Astrocyte of the spinal cord (primary cell): ENCODE results near the gene GRB10.

ENCODE experiments used
- DNase-seq: peaks from one replicate; pipeline ENCODE4 v3.0.0; 2011; ENCODE audit warnings: low read depth, low spot score
- H3K4me3 ChIP-seq: 2 replicates; pipeline ENCODE4 v1.5.1; 2011; ENCODE audit warnings: low read depth, mild to moderate bottlenecking, low read length, moderate library complexity
- in situ Hi-C: cut with HindIII; loops from 2 replicates; pipeline ENCODE4 v1.10.0; 2017; ENCODE audit warnings: low sequenced_read_pairs
- TF ChIP-seq, protein P1 (sequence below): IDR thresholded peaks from 2 replicates; pipeline ENCODE4 v1.5.1; 2012; ENCODE audit warnings: low read depth, mild to moderate bottlenecking, low read length, inconsistent platforms

Gene GRB10

DNA sequence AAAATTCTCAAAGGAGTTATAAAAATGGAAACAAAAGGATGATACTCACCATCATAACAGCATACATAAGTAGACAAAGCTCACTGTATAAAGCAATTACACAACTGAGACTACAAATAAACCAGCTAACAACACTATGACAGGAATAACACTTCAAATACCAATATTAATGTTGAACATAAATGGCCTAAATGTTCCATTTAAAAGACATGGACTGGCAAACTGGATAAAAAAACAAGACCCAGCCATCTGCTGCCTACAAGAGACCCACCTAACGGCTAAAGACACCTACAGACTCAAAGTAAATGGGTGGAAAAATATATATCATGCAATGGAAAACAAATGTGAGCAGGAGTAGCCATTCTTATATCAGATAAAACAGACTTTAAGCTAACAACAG, 148.3 kb downstream of the GRB10 start:
- H3K4me3 ChIP-seq, result no peak overlapping the region
- no peak for DNase-seq
- in situ Hi-C loops, result no loop called here
- TF ChIP-seq, protein P1, sequence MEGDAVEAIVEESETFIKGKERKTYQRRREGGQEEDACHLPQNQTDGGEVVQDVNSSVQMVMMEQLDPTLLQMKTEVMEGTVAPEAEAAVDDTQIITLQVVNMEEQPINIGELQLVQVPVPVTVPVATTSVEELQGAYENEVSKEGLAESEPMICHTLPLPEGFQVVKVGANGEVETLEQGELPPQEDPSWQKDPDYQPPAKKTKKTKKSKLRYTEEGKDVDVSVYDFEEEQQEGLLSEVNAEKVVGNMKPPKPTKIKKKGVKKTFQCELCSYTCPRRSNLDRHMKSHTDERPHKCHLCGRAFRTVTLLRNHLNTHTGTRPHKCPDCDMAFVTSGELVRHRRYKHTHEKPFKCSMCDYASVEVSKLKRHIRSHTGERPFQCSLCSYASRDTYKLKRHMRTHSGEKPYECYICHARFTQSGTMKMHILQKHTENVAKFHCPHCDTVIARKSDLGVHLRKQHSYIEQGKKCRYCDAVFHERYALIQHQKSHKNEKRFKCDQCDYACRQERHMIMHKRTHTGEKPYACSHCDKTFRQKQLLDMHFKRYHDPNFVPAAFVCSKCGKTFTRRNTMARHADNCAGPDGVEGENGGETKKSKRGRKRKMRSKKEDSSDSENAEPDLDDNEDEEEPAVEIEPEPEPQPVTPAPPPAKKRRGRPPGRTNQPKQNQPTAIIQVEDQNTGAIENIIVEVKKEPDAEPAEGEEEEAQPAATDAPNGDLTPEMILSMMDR, result no peak

DNA sequence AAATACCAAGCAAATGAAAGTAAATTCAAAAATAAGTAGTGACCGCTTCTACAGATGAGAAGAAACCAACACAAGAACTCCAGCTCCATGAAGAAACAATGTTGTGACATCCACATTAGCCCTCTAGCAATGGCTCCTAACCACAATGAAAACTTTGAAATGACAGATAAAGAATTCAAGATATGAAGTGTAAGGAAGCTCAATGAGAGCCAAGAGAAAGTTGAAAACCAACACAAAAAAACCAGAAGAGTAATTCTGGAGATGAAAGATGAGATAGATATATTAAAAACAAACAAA, 149.3 kb downstream of the GRB10 start:
- no peak for DNase-seq
- TF ChIP-seq, protein P1, result no peak
- H3K4me3 ChIP-seq, result no peak overlapping the region
- in situ Hi-C loops, result no loop called here

DNA sequence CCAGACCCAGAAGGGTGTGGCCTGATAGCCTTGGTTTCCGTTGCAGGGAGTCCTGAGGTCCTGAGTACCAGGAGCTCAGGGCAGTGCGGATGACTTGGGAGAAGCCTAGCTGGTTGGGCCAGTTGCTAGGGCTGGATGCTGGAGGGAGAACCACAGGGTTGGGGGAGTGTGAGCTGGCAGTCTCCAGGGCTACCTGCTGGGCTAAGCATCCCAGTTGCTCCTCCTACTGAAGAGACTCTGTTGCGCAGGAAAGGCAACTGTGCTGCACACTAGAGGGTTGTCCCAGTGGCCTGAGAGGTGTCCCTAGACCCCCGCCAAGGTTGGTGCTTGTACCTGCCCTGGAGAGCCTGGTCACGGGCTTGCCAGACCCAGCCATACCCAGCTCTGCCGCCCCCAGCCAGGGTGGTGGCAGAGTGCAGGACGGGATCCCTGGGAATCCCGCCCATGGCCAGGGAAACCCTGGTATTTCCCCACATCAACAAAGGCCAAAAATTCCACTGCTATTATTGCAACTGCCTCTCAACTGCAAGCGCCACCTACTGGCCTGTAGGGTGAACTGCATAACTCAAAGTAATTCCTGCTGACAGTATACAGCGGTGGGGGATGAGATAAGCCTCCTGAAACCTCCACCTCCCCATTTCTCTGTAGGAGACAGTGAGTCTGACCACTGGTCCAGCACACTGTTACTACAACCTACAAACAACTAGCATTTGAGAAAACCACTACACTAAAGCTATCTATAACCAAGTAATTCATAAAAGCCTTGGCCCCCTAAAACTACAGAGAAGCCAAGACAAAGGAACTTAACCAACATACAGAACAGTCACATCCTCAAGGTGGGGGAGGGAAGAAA, 149.9 kb downstream of the GRB10 start:
- in situ Hi-C loops, result no loop called here
- peak; percentile 35 for DNase-seq
- TF ChIP-seq, protein P1, result peak; percentile 91
- no peak overlapping the region for H3K4me3 ChIP-seq

DNA sequence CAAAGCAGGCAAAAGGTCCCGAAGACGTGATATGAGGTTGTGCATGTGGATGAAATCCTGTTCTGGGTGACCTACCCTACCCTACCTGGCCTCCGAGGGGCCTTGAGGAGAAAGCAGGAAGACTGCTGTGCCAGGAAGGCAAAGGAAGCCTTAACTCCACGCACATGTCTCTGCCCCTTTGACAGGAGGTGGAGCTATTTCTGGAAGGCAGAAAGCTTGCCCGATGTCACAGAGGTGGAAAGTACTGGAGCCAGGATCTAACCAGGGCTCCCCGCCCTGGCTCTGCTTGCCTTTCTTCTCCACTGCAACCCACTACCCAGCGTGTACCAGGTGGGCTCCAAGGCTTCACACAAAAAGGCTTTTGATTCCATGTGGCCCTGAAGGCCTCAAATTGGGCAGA, 151.1 kb downstream of the GRB10 start:
- no peak overlapping the region for H3K4me3 ChIP-seq
- in situ Hi-C loops, result no loop called here
- DNase-seq, result no peak
- TF ChIP-seq, protein P1, result no peak

DNA sequence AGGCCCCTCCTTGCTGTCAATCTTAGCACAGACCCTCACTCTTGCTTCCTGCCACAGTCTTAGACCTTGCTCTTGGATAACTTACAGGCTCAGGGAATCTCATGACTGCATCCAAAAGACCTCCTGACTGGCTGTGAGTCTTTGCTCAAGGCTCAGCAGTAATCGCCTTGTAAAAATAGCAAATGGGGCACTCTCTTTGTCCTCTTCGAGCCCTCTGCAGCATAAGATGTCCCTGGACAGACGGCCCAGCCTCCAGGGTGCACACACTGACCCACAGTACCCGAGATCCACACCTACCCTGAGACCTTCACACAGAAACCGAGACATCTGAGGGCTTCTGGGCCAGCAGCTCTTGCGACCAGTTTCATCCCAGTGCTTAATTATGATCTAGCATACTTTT, 151.6 kb downstream of the GRB10 start:
- TF ChIP-seq, protein P1, result no peak
- in situ Hi-C loops, result no loop called here
- no peak for DNase-seq
- H3K4me3 ChIP-seq, result no peak overlapping the region

DNA sequence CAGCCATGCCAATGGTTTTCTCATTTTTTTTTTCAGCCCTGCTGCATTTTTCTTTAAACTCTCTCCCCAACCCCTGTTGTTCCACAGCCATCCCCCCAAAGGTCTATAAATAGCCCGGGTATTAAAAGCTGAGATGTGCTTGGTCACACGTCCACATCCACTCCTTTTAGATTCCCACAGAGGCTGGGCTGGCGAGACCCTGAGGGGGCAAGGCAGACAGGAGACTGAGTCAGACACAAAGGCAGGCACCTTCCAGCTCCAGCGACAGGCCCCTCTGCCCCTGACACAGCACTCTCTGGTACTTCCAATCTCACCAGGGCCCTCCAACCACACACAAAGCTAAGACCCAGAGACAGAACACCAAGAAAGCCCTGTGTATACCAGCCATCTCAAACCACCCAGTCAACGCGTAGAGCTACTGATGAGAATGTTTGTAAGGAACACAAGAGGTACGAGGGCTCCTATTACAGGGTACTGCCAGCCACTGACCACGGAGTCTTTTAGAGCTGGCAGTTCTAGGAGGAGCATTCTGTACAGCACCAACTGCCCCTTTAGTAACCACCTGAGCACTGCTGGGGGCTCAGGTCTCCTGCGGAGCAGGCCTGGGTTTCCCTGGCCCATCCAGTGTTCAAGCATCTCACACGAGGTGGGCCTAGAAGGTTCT, 153.3 kb downstream of the GRB10 start:
- no peak for DNase-seq
- H3K4me3 ChIP-seq, result no peak overlapping the region
- TF ChIP-seq, protein P1, result no peak
- in situ Hi-C loops, result no loop called here
